Activated T-helper 17 cell treated with anti-CD3 and anti-CD28 coated beads, Interleukin-2, amount 50 U/mL, for 72 hours (primary cell): ENCODE results near the gene PPM1H. TPM values are rescaled to one million over a fixed set of nuclear protein-coding genes. Genes with fewer than 3 reads are reported as not detected.
"Not testable (repeated sequence)": the region's sequence is repeated elsewhere in the genome, so short reads cannot be mapped to it uniquely, and the experiment has no call there.

Experiments used
- ATAC-seq: fragments of 150-1000 bp; cut with Tn5 transposase; replicated peaks from 2 replicates; pipeline ENCODE4 v1.10.0; 2021; ENCODE audit warnings: mild to moderate bottlenecking, moderate library complexity
- H3K27ac Mint-ChIP-seq: one replicate; pipeline ENCODE4 v1.8.0; 2022; ENCODE audit warnings: mixed read lengths
- H3K27me3 Mint-ChIP-seq: one replicate; pipeline ENCODE4 v1.8.0; 2022; ENCODE audit warnings: mixed read lengths
- H3K36me3 Mint-ChIP-seq: one replicate; pipeline ENCODE4 v1.8.0; 2022; ENCODE audit warnings: low read depth, mild to moderate bottlenecking, mixed read lengths
- H3K4me1 Mint-ChIP-seq: one replicate; pipeline ENCODE4 v1.8.0; 2022; ENCODE audit warnings: mixed read lengths
- H3K4me3 Mint-ChIP-seq: one replicate; pipeline ENCODE4 v1.8.0; 2022; ENCODE audit warnings: mild to moderate bottlenecking, mixed read lengths
- H3K9me3 Mint-ChIP-seq: one replicate; pipeline ENCODE4 v1.8.0; 2022; ENCODE audit warnings: mixed read lengths
- total RNA-seq, 2 donors: library from RNA; stranded (reverse); gene quantifications; one replicate each; pipeline ENCODE4 v1.2.3, GENCODE V29; 2022

Gene PPM1H
- total RNA-seq, 2 donors from 2014 or later, result not detected

DNA sequence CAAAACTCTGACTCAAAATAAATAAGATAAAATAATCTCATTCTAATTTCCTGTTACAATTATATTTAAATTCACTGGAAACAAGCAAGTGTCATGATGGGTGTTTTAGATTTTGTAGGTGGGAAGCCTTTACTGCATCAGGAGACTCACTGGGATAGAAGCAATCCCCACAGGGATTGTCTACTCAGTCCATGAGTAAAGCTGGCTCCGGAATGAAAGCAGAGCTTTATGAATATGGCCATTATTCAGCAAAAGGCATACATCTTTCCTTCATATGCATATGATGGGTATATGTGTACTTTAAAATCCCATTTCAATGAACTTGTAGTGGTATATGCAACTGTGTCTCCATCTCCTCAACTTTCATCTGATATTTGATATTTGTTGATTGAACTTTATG lies 25.4 kb upstream of the PPM1H start:
- no peak overlapping the region for H3K4me3 Mint-ChIP-seq
- H3K4me1 Mint-ChIP-seq, result no peaks in the 10 kb centered on the region
- H3K27ac Mint-ChIP-seq, result no peak overlapping the region
- H3K36me3 Mint-ChIP-seq, result no peaks in the 10 kb centered on the region
- ATAC-seq, result no peak
- H3K27me3 Mint-ChIP-seq, result peaks cover 4% of the 10 kb centered on the region
- H3K9me3 Mint-ChIP-seq, result no peaks in the 10 kb centered on the region

GRCh38 chr12:62959745-62960144 lies 24.8 kb upstream of the PPM1H start:
- H3K36me3 Mint-ChIP-seq, result no peaks in the 10 kb centered on the region
- no peaks in the 10 kb centered on the region for H3K4me1 Mint-ChIP-seq
- peaks cover 4% of the 10 kb centered on the region for H3K27me3 Mint-ChIP-seq
- H3K27ac Mint-ChIP-seq, result no peak overlapping the region
- no peak for ATAC-seq
- H3K4me3 Mint-ChIP-seq, result no peak overlapping the region
- no peaks in the 10 kb centered on the region for H3K9me3 Mint-ChIP-seq

DNA sequence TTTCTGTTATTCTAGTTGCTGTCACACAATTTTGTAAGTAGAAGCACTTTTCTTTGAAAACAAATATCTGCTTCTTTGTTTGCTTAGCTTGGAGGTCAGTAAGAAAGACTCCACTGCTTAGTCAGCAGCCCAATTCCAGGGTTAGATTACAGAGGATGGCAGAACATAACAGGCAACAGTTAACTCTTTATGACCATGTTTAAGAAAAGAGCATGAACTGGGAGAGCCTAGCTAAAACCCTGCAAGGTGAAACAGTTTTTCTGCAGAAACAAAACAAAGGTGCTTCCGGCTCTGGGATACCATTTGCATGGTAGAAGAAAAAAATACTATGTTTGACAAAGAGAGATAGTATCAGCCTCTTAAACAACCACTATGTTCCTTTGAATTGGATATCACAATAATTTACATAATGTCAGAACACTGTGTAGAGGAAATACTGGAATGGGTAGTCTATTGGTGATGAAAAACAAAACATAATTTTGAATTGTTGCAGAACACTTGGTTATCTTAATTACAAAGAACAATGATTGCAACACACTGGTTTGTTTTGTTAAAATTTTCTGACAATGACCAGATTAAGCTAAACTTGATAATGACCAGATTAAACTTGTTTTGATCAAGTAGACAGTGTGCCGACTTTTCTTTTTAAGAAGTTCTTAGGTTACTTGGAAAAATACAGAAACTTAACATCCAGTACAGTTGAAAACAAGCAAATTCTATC lies 22.4 kb upstream of the PPM1H start:
- Mint-ChIP-seq H3K4me3 (no peak overlapping the region), H3K27me3 (peaks cover 12% of the 10 kb centered on the region)

GRCh38 chr12:62955678-62956077 lies 20.7 kb upstream of the PPM1H start:
- no peaks in the 10 kb centered on the region for H3K4me1 Mint-ChIP-seq
- no peaks in the 10 kb centered on the region for H3K36me3 Mint-ChIP-seq
- H3K27me3 Mint-ChIP-seq, result peaks cover 17% of the 10 kb centered on the region
- no peak for ATAC-seq
- H3K4me3 Mint-ChIP-seq, result no peak overlapping the region
- H3K27ac Mint-ChIP-seq, result no peak overlapping the region
- no peaks in the 10 kb centered on the region for H3K9me3 Mint-ChIP-seq

More for the DNA sequence above, 22.4 kb upstream of the PPM1H start:
- no peak overlapping the region for H3K27ac Mint-ChIP-seq
- H3K9me3 Mint-ChIP-seq, result no peaks in the 10 kb centered on the region
- no peak for ATAC-seq
- H3K36me3 Mint-ChIP-seq, result no peaks in the 10 kb centered on the region
- H3K4me1 Mint-ChIP-seq, result no peaks in the 10 kb centered on the region

GRCh38 chr12:62950317-62950716 lies 15.4 kb upstream of the PPM1H start:
- H3K36me3 Mint-ChIP-seq, result no peaks in the 10 kb centered on the region
- ATAC-seq, result no peak
- peaks cover 8% of the 10 kb centered on the region for H3K9me3 Mint-ChIP-seq
- H3K4me3 Mint-ChIP-seq, result no peak overlapping the region
- H3K27me3 Mint-ChIP-seq, result peaks cover 13% of the 10 kb centered on the region
- H3K4me1 Mint-ChIP-seq, result no peaks in the 10 kb centered on the region
- H3K27ac Mint-ChIP-seq, result no peak overlapping the region

DNA sequence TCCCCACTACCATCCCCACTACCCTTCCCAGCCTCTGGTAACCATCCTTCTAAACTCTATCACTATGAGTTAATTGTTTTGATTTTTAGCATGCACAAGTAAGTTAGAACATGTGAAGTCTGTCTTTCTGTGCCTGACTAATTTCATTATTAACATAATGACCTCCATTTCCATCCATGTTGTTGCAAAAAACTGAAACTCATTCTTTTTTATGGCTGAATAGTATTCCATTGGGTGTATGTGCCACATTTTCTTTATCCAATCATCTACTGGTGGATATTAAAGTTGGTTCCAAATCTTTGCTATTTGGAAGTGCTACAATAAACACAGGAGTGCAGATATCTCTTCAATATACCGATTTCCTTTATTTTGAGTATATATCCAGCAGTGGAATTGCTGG lies 13.2 kb upstream of the PPM1H start:
- Mint-ChIP-seq H3K27me3 (peaks cover 17% of the 10 kb centered on the region), H3K27ac (no peak overlapping the region), H3K36me3 (no peaks in the 10 kb centered on the region), H3K4me1 (no peaks in the 10 kb centered on the region), H3K4me3 (no peak overlapping the region), H3K9me3 (peaks cover 8% of the 10 kb centered on the region)
- ATAC-seq, result no peak

GRCh38 chr12:62947364-62947763 lies 12.4 kb upstream of the PPM1H start:
- no peak for ATAC-seq
- Mint-ChIP-seq H3K4me3 (no peak overlapping the region), H3K27ac (no peak overlapping the region), H3K27me3 (peaks cover 20% of the 10 kb centered on the region), H3K4me1 (no peaks in the 10 kb centered on the region), H3K9me3 (peaks cover 8% of the 10 kb centered on the region), H3K36me3 (no peaks in the 10 kb centered on the region)

DNA sequence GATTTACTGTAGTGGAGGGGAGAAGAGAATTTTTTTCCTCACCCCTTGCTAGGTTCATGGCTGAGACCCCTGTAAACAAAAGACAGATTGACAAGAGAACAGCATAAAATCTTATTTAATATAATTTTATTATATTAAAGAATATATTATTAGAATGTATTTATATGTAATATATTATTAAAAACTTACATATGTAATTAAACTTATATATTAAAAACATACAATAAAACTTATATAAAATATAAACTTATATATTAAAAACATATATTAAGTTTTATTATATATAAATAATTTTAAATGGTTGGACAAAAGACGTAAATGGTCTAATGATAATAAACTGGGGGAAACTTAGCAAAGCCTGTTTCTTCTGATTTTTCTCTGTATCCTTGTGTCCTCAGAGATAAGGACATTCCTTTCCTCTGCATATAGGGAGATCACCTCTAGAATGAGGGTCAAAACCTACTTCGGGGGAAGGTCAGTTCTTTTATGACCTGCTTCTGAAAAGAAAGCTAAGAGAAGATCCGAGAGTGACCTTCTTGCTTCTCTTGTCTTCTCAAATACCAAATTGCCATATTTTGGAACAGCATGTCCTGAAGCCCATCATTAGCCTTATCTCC lies 8.9 kb upstream of the PPM1H start:
- Mint-ChIP-seq H3K4me3 (no peak overlapping the region), H3K4me1 (no peaks in the 10 kb centered on the region), H3K9me3 (no peaks in the 10 kb centered on the region), H3K27me3 (peaks cover 17% of the 10 kb centered on the region), H3K36me3 (no peaks in the 10 kb centered on the region), H3K27ac (no peak overlapping the region)
- ATAC-seq, result no peak

GRCh38 chr12:62942316-62942715 lies 7.4 kb upstream of the PPM1H start:
- H3K4me3 Mint-ChIP-seq, ATAC-seq, H3K4me1 Mint-ChIP-seq, H3K36me3 Mint-ChIP-seq, H3K27ac Mint-ChIP-seq, H3K9me3 Mint-ChIP-seq: not testable (repeated sequence)
- H3K27me3 Mint-ChIP-seq, result peaks cover 17% of the 10 kb centered on the region

DNA sequence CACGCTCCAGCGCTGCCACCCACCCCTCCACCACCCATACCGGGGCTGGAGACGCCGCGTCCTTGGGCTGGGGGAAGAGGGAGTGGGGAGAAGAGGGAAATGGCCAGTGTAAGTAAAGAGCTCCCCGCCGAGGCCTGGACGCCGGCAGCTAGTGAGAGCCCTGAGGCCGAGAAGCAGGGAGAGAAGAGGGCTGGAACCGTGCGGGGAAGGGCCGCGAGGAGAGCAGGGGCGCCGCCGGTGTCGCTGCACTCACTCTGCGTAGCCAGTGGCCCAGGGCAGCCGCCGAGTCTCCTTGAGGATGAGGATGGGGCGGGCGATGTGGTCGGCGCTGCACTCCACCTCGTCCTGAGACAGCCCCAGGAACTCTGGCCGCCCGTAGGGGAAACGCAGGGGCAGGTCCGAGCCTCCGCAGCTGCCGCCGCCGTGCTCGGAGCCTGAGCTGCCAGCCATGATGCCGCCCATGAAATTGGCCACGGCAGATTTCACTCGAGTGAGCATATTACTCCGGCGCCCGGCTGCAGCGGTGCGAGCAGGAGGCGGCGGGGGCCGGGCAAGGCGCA lies 631 bp downstream of the PPM1H start:
- Mint-ChIP-seq H3K27ac (no peak overlapping the region), H3K9me3 (no peaks in the 10 kb centered on the region), H3K36me3 (no peaks in the 10 kb centered on the region), H3K4me3 (peak overlapping the region; percentile 78), H3K27me3 (peaks cover 44% of the 10 kb centered on the region), H3K4me1 (peaks cover 5% of the 10 kb centered on the region)
- ATAC-seq, result peak; percentile 49

- H3K27ac Mint-ChIP-seq, result no peak overlapping the region
- peaks cover 5% of the 10 kb centered on the region for H3K4me1 Mint-ChIP-seq
- no peaks in the 10 kb centered on the region for H3K9me3 Mint-ChIP-seq
- no peaks in the 10 kb centered on the region for H3K36me3 Mint-ChIP-seq
- ATAC-seq, result no peak
- peak overlapping the region; percentile 78 for H3K4me3 Mint-ChIP-seq
- H3K27me3 Mint-ChIP-seq, result peaks cover 44% of the 10 kb centered on the region
These were observed 1.2 kb downstream of the PPM1H start for GRCh38 chr12:62933602-62934238.

- Mint-ChIP-seq H3K27ac (no peak overlapping the region), H3K9me3 (no peaks in the 10 kb centered on the region), H3K4me1 (peaks cover 5% of the 10 kb centered on the region), H3K27me3 (peaks cover 44% of the 10 kb centered on the region), H3K4me3 (peak overlapping the region; percentile 78), H3K36me3 (no peaks in the 10 kb centered on the region)
- no peak for ATAC-seq
These were observed 1.7 kb downstream of the PPM1H start for GRCh38 chr12:62933220-62933601.

DNA sequence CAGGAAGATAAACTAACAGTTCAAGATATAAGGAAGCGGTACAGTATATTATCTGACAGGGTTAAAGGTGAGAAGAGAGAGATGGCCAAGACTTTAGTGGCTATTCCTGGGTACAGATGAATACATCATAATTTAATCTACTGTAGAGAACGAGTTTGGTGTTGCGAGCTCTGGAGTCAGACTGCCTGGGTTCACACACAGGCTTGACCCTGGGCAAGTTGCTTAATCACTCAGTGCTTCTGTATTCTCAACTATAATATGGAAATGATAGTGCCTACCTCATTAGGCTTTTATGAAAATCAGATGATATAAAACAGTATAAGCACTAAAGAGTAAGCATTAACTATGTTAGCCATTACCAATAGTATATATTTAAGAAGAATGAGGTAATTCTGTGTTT lies 3.5 kb downstream of the PPM1H start:
- Mint-ChIP-seq H3K4me3 (no peak overlapping the region), H3K36me3 (no peaks in the 10 kb centered on the region), H3K27ac (no peak overlapping the region), H3K4me1 (peaks cover 5% of the 10 kb centered on the region), H3K9me3 (no peaks in the 10 kb centered on the region), H3K27me3 (peaks cover 41% of the 10 kb centered on the region)
- ATAC-seq, result no peak

DNA sequence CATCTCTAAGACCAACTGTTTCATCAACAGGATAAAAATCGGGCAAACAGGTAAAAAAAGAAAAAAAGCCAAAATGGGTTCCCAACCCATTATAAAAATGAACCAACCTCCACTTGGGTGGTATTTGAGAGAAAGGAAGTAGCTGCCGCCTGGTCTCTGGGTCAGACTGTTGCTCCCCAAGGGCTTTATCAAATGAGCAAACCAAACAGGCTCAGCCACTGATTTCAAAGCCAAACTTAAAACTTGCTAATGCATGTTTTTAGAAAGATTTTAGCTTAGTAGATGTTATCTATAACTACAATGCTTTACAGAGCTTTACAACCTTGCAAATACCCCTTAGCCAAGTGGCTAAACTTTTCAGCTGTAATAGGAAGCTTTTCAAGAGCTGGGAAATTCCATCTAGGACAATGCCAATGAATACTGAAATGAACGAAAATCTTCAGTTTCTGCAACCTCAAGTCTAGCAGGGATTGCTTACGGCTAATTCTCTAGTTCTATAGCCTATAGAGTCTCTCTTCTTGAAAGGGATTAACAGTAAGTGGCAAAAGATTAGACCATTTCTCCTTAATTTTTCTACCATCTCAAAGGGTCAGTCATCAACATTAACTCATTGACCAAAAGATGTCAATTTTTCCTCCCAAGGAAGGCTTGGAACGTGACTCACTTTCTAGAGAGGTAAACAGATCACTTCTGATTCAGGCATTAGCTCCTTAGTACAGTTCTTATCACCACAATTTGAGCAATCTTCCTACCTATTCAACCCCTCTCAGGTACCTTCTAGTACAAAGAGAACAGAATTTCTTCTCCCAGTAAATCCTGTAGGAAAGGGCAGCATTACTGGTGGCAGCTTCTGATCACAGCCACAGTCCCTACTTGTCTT lies 4.2 kb downstream of the PPM1H start:
- peaks cover 5% of the 10 kb centered on the region for H3K4me1 Mint-ChIP-seq
- H3K4me3 Mint-ChIP-seq, result no peak overlapping the region
- H3K27ac Mint-ChIP-seq, result no peak overlapping the region
- H3K9me3 Mint-ChIP-seq, result no peaks in the 10 kb centered on the region
- peaks cover 44% of the 10 kb centered on the region for H3K27me3 Mint-ChIP-seq
- no peaks in the 10 kb centered on the region for H3K36me3 Mint-ChIP-seq
- no peak for ATAC-seq
